Measurements from ENCODE around the gene WWTR1. TPM values are rescaled to one million over a fixed set of nuclear protein-coding genes. Genes with fewer than 3 reads are reported as not detected.

Gene WWTR1
- polyA plus RNA-seq, 1 donor (not counting 4 experiments of a cell fraction or from before 2014, with no cell fraction given) = 77.3 TPM

DNA sequence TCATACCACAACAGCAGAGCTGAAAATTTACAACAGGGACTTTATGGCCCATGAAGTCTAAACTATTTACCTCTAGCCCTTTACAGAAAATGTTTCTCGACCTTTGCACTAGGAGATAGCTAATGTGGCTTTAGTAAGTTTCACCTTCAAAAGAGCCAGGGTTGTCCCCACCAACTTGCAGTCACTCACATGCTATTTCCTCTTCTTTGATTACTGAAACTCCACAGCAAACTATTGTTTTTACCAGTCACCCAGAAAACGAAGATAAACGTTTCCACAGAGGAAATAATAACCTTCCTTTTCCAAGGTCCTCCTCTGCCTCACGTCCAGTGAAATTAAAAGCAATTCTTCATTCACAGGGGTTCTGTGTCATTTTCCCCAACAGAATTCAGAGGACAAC, 48.2 kb downstream of the WWTR1 start:
- H3K4me3 ChIP-seq (ENCODE audit: control insufficient read depth in 2 of 3, extremely low read depth in 1 of 3, insufficient read depth in 2 of 3, low read depth in 1 of 3, low read length in 3 of 3) = no peak overlapping the region
- H3K27ac ChIP-seq (ENCODE audit: control insufficient read depth, insufficient read depth, low read length) = no peak overlapping the region
- H3K36me3 ChIP-seq (ENCODE audit: control insufficient read depth in 2 of 2, extremely low read depth in 1 of 2, insufficient read depth in 2 of 2, low read length in 2 of 2) = peaks cover 0 to 8% of the 10 kb centered on the region in 2 experiments
- H3K4me2 ChIP-seq (ENCODE audit: control insufficient read depth, extremely low read depth, insufficient read depth, low read depth, low read length) = no peak overlapping the region
- H4K20me1 ChIP-seq (ENCODE audit: control insufficient read depth, extremely low read depth, insufficient read depth, low read length) = no peaks in the 10 kb centered on the region
- no peak for TF ChIP-seq EZH2 (IDR thresholded peaks at IDR 0.05; ENCODE audit: low read length)
- TF ChIP-seq, protein P1, sequence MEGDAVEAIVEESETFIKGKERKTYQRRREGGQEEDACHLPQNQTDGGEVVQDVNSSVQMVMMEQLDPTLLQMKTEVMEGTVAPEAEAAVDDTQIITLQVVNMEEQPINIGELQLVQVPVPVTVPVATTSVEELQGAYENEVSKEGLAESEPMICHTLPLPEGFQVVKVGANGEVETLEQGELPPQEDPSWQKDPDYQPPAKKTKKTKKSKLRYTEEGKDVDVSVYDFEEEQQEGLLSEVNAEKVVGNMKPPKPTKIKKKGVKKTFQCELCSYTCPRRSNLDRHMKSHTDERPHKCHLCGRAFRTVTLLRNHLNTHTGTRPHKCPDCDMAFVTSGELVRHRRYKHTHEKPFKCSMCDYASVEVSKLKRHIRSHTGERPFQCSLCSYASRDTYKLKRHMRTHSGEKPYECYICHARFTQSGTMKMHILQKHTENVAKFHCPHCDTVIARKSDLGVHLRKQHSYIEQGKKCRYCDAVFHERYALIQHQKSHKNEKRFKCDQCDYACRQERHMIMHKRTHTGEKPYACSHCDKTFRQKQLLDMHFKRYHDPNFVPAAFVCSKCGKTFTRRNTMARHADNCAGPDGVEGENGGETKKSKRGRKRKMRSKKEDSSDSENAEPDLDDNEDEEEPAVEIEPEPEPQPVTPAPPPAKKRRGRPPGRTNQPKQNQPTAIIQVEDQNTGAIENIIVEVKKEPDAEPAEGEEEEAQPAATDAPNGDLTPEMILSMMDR (optimal IDR thresholded peaks at IDR 0.05 in 1 of 3, IDR thresholded peaks at IDR 0.05 in 1 of 3, conservative IDR thresholded peaks at IDR 0.05 in 1 of 3; ENCODE audit: extremely low read depth in 1 of 3, insufficient read depth in 2 of 3, low read length in 3 of 3) = no peak
- H3K4me1 ChIP-seq (ENCODE audit: control insufficient read depth, extremely low read depth, insufficient read depth, low read length) = peaks cover 13% of the 10 kb centered on the region
- H3K9me3 ChIP-seq (ENCODE audit: control insufficient read depth, low read depth, low read length) = no peaks in the 10 kb centered on the region
- no peaks in the 10 kb centered on the region for H3K27me3 ChIP-seq (ENCODE audit: control insufficient read depth, extremely low read depth, insufficient read depth, low read length)
- FAIRE-seq (no peak), DNase-seq (ENCODE audit: low read depth, low spot score) (no peak)
- no peak overlapping the region for H2AFZ ChIP-seq (ENCODE audit: control insufficient read depth, low read length)
- dilution Hi-C loops (cut with MboI; ENCODE audit: extremely low pct_ligation_motif_present, low sequenced_read_pairs) = no loop called here
- peaks cover 77% of the 10 kb centered on the region for H3K79me2 ChIP-seq (ENCODE audit: control insufficient read depth, insufficient read depth, low read length)
- H3K9ac ChIP-seq (ENCODE audit: control insufficient read depth, extremely low read depth, insufficient read depth, low read length) = no peak overlapping the region
- no peaks in the 10 kb centered on the region for H3K9me1 ChIP-seq (ENCODE audit: control insufficient read depth, extremely low read depth, insufficient read depth, low read length)

DNA sequence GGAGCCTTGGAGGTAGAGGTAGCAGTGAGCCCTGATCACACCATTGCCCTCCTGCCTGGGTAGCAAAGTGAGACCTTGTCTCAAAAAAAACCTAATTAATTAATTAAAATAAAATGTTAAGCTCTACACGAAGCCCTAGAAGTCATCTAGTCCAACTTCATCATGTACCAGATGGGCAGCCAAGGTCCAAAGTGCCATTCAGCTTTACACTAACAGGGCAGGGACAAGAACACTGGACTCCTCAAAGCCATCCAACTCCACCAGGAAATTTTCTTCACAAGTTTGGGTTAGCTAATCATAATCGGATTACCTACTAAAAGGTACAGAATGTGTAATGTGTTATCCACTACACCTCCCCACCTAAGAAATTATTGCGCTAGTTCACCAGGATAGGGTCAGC, 48.8 kb downstream of the WWTR1 start:
- peaks cover 20% of the 10 kb centered on the region for H3K4me1 ChIP-seq (ENCODE audit: control insufficient read depth, extremely low read depth, insufficient read depth, low read length)
- H4K20me1 ChIP-seq (ENCODE audit: control insufficient read depth, extremely low read depth, insufficient read depth, low read length) = no peaks in the 10 kb centered on the region

More for the DNA sequence above, 48.8 kb downstream of the WWTR1 start:
- no peak overlapping the region for H3K4me2 ChIP-seq (ENCODE audit: control insufficient read depth, extremely low read depth, insufficient read depth, low read depth, low read length)
- no peak overlapping the region for H3K27ac ChIP-seq (ENCODE audit: control insufficient read depth, insufficient read depth, low read length)
- H3K9ac ChIP-seq (ENCODE audit: control insufficient read depth, extremely low read depth, insufficient read depth, low read length) = no peak overlapping the region
- H3K9me1 ChIP-seq (ENCODE audit: control insufficient read depth, extremely low read depth, insufficient read depth, low read length) = peaks cover 2% of the 10 kb centered on the region
- no peaks in the 10 kb centered on the region for H3K27me3 ChIP-seq (ENCODE audit: control insufficient read depth, extremely low read depth, insufficient read depth, low read length)
- DNase-seq (ENCODE audit: low read depth, low spot score) = no peak
- peaks cover 77% of the 10 kb centered on the region for H3K79me2 ChIP-seq (ENCODE audit: control insufficient read depth, insufficient read depth, low read length)
- TF ChIP-seq EZH2 (IDR thresholded peaks at IDR 0.05; ENCODE audit: low read length) = no peak
- TF ChIP-seq, protein P1 (optimal IDR thresholded peaks at IDR 0.05 in 1 of 3, IDR thresholded peaks at IDR 0.05 in 1 of 3, conservative IDR thresholded peaks at IDR 0.05 in 1 of 3; ENCODE audit: extremely low read depth in 1 of 3, insufficient read depth in 2 of 3, low read length in 3 of 3) = no peak
- dilution Hi-C loops (cut with MboI; ENCODE audit: extremely low pct_ligation_motif_present, low sequenced_read_pairs) = no loop called here
- no peaks in the 10 kb centered on the region for H3K9me3 ChIP-seq (ENCODE audit: control insufficient read depth, low read depth, low read length)
- no peak overlapping the region for H2AFZ ChIP-seq (ENCODE audit: control insufficient read depth, low read length)
- H3K4me3 ChIP-seq (ENCODE audit: control insufficient read depth in 2 of 3, extremely low read depth in 1 of 3, insufficient read depth in 2 of 3, low read depth in 1 of 3, low read length in 3 of 3) = no peak overlapping the region
- no peak for FAIRE-seq
- H3K36me3 ChIP-seq (ENCODE audit: control insufficient read depth in 2 of 2, extremely low read depth in 1 of 2, insufficient read depth in 2 of 2, low read length in 2 of 2) = peaks cover 0 to 9% of the 10 kb centered on the region in 2 experiments
